ENCODE data around the gene DCT.
A peak's percentile ranks its signal among the peaks of the same experiment; 100 is the strongest.

The DCT gene

DNA sequence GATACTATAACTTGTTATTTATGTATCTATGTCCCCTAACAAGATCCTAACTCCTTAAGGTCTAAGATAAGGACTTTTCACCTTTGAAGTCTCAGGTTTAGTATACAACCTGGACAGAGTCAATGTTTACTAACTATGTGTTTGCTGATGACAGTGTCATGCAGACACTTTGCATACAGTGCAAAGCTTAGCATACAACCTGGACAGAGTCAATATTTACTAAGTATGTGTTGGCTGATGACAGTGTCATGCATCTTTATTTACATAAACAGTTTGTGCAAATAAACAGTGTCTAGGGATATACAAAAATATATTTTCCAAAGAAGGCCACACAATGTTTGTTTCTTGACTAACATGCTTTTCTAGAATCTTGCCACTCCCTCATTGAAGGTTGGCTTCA lies 34.7 kb downstream of the DCT start:
- DNase-seq, result no peak

GRCh38 chr13:94435604-94436226 lies 43.8 kb downstream of the DCT start:
- peak; percentile 60 for DNase-seq

DNA sequence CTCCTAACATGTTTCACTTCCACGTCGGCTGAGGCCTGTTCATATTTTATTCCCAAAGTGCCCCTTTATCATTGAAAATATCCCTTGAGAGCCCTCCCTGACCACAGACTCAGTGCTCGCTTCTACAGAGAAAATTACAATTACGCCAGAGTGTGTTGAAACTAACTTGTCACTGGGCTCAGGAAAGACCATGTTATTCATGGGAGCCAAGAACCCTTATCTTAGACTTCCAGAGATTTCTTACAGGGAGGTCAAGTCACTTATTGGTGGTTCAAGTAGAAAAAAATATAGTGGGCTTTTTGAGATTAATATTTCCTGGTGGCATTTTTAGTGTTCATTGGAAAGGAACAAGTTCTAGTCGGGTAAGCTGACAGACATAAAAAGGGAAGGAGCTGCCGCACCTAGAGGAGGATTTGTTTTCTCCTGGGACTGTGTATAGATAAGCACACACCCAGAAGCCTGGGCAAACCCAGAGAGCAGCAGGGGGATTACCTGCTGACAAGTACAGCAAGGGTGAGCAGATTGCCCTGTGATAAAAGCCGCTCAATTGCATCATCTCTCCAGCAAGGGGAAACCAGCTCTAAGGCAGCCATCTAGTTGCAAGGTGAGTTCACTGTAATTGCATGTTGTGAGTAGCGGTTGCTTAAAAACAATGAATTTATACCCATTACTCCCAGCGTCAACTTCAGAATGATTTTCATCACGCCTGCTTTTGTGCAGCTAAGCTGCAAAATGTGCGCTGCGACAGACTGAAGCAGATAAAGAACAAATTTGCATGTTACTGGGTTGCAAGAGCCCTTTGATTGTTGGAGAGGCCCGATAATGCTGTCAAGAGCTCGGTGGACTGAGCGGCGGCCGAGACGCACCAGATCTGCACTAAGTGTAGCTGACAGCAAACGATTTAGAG lies 46.2 kb downstream of the DCT start:
- DNase-seq, result peak; percentile 81

DNA sequence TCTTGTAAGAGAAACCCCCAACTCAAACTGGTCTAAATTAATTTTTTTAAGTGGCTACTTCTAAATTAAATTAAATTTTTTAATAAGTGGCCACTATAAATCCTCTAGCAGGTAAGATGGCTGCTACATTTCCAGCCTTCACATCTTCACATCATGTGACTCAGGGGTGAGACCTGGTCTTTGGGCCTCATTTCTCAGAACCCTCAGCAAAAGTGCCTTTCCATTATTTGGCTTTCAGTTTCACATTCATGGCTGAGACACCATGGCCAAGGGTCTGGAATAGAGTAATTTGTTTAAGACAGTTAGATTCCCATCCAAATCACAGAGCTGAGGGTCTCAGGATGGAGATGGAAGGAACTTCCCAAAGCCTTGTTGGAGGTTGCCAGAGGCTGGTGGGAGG lies 47.5 kb downstream of the DCT start:
- DNase-seq, result no peak

DNA sequence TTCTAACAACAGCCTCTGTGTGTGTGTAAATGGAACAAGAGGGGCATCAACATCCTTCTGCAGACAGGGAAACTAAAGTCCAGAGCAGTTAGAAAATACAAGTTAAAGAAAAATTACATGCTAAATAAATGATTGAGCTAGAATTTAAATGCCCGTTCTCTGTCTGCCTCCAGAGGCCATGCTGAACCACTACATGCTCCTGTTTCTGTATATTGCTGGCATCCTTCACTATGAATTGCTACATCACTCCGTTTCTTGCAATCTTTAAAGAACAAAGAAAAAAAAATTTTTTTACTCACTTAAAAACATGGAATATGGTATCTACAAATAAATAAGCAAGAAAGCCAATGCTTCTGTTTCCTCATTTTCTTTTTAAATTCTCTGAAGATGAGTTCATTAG lies 47.9 kb downstream of the DCT start:
- no peak for DNase-seq

- DNase-seq, result no peak
Observed at GRCh38 chr13:94427313-94427953, 52.0 kb downstream of the DCT start.

DNA sequence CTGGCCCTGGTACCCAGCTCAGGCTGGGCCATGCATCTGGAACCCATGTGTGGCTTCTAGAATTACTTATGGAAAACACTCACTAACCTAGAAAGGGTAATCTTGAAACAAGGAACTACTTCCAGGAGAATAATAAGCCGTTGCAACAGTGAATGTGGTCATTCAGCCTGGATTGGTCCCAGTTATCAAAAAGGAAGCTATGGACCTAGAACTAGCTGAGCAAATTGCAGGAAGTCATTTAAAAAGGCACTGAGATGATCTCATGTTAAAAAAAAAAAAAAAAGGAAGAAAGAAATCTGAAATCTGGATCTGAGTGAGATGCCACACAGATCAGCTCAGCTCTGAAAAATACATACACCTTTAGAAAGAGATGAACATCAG lies 59.6 kb downstream of the DCT start:
- no peak for DNase-seq

GRCh38 chr13:94419304-94419924 lies 60.1 kb downstream of the DCT start:
- no peak for DNase-seq

- DNase-seq, result no peak
Observed at GRCh38 chr13:94417294-94417693, 62.2 kb downstream of the DCT start.

DNA sequence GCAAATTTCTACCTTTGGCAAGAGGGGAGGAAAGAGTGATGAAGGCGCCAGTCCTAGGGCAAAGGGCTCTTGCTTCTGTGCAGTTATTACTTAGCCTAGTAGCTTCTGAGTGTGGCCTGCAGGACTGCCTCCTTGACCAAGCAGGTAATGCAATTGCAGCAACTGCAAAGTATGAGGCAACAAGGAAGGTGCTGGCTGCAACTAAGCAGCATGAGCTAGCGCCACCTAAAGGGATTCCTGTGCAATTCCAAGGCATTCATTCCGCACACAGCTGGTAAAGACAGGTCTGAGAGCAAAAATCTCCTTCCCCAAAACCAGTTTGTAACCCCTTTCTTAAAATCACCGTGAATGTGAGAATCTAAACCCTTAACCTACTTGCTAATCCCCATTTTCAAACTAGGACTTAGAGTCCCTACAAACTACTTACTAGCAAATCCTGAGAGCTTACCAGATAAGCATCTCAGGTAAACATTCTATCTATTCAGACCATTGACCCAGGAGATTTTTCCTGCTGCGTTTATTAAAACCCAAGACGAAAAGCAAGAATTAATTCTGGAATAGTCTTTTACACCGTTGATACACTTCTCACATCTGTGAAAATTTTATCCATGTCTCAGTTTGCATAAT lies 62.9 kb downstream of the DCT start:
- no peak for DNase-seq

DNA sequence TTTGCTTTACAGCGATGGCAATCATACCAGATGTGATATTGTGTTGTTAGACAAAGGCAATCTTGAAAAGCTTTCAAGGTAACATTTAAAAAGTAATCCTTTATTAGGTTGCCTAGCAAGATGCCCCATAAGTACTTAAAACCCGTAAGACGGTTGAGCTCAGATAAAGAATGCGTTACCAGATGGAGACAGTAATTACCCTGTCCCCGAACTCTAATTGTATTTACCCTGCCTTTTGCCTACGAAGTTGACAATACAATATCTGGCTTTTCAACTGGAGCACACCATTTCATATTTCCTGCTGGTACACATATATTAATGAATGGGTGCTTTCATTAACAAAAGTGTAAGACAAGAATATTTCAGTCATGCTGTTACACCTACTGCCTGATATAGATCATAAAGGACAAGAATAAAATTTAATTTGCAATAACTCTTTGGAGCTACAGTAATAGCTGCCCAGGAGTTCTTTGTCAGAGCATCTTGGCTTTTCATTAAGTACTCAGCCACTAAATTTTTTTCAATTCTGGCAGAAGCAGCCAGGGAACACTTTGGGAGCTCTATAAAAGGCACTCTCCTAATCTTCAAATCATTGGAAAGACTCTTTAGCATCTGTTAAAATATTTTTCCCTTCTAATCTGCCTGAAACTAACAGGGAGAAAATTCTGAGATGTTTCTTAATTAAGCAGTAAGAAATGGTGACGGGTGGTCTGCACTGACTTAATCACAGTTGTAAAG lies 63.8 kb downstream of the DCT start:
- DNase-seq, result peak; percentile 36

DNA sequence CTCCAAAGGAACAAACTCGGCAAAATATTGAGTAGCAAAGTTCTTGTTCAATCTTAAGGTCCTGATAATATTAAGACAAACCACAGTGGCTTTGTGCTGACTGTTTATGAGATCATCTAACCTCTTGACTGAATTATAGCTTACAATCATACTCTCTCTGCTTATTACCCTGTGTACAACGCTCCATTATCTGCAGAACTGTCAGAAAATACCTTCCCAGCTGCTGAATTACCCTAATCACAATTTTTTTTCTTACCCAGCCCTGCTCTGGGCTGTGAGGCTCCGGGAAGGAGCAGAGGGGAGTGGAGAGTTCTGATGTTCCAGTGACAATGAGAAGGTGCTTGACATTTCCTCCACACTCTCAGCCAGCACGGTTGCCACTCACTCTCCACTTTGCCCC lies 64.8 kb downstream of the DCT start:
- no peak for DNase-seq

DNA sequence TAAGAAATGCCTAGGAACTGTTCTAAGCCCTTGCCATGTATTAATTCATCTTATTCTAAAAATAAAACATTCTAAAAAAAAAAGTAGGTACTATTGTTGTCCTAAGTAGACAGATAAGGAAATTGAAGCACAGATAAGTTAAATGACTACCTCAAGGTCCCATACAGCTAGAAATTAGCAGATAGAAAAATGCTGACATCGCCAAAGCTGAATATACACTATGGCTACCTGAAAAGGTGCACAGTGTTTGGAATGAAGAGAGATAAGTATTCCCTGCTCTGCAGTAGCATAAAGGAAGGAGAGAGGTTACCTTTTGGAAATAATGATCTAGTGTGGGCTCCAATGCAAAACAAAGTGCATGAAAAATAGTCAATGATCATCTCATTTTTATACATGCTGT lies 65.3 kb downstream of the DCT start:
- DNase-seq, result no peak

- no peak for DNase-seq
Observed at GRCh38 chr13:94413598-94413944, 65.9 kb downstream of the DCT start.

GRCh38 chr13:94412870-94413597 lies 66.4 kb downstream of the DCT start:
- no peak for DNase-seq

DNA sequence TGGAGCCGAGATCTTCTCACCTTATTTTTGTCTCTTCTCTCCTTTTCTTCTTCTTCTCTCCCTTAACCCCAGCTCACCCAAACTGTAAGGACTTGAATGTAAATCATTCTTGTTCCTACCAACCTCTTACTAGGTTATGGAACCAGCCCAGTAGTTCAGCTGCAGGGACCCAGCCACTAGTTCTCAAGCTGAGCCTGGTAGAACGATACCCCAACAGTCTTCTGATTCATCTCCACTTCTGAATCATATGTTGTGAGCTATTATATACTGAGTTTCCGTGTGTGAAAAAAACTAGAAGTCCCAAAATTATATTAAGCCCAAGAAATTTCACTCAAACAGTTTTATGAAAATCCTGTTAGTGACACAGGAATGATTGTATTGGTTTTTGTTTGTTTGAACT lies 67.7 kb downstream of the DCT start:
- DNase-seq, result no peak

GRCh38 chr13:94408314-94409036 lies 71.0 kb downstream of the DCT start:
- no peak for DNase-seq

DNA sequence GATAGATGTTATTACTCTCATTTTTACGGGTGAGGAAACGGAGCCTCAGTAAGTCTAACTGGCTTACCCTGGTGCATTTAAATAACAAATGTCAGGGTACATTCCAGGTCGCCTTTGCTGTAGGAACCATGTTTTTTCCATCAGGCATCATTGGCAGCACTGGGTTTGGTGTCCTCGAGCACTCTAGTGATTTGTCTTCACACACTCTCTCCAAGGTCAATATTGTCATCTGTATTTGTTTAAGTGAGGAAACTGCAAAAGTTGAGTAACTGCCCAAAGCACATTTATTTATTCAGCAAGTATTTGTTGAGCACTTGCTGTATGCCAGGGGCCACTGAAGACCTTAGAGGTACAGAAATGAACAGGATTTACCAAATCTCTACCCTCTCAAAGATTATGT lies 78.6 kb downstream of the DCT start:
- no peak for DNase-seq

DNA sequence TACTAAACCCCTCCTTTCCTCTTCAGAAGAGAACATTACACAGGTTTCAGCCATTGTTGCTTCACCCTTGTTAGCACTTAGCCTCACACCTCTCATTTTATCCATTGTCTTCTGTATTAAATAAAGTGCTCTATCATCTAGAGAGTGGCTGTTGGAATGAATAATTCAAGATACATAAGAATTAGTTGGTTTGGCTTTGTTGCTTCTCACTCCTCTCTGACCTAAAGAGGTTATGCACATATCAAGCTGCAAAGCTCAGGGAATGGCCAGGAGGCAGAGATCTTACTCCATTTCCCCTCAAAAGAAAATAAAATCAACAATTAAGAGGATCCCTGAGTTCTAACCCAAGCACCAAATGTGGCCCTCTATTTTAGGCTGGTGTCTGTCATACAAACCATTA lies 79.7 kb downstream of the DCT start:
- no peak for DNase-seq

DNA sequence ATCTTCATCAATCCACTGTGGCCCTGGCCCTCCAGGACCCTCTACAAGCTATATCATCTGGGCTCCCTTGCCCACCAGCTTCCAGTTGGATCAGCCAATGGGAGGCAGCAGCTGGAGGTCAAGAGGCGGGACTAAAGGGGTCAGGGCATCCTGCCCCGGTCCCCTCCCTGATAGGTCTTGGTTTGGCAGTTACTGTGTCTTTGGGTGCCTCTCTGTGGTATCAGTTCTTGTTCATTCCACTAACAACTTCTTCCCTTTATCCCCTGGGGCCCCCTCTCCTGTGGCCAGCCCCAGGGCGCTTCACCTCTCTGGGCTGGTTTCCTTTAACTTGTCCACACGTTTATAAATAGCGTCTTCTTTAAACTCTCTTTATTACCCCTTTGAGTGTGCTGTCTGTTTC lies 83.6 kb downstream of the DCT start:
- no peak for DNase-seq

- DNase-seq, result no peak
Observed at GRCh38 chr13:94394723-94395122, 84.8 kb downstream of the DCT start.

Data from NCI-H2171 (cell line).